ENCODE measurements around the gene CELF2. TPM values are rescaled to one million over a fixed set of nuclear protein-coding genes. Genes with fewer than 3 reads are reported as not detected.

Gene CELF2
- polyA plus RNA-seq, 1 donor from 2014 or later = 55.5 TPM

DNA sequence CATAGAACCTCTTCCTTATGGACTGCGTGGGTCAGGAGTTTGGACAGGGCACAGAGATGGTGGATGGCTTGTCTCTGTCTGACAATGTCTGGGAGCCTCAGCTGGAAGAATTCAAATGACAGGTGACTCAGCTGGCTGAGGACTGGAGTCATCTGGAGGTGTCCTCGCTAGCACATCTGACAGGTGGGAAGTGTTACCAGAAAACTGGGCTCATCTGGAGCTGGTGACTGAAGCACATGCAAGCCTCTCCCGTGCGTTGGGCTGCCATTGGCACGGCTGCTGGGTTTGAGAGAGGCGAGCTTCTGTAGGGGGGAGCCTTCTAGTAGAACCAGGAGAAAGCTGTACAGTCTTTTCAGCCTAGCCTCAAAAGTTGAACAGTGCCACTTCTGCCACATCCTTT is 71.0 kb downstream of the CELF2 start:
- Histone ChIP-seq H3F3A (ENCODE audit: insufficient read depth, low read length, poor library complexity, severe bottlenecking) (no peaks in the 10 kb centered on the region), H3K9ac (ENCODE audit: low read length) (no peak overlapping the region), H4K20me1 (ENCODE audit: insufficient read depth) (no peaks in the 10 kb centered on the region), H3K27ac (ENCODE audit: low read length) (no peak overlapping the region), H3K9me2 (ENCODE audit: insufficient read depth, low read length) (no peaks in the 10 kb centered on the region), H3K27me3 (ENCODE audit: insufficient read depth, low read depth, low read length) (no peaks in the 10 kb centered on the region), H2AFZ (ENCODE audit: low read depth, low read length) (no peak overlapping the region), H3K4me3 (ENCODE audit: low read length) (no peak overlapping the region), H3K4me2 (ENCODE audit: low read length) (no peak overlapping the region), H3K36me3 (ENCODE audit: insufficient read depth, low read length) (no peaks in the 10 kb centered on the region), H3K9me3 (ENCODE audit: low read length) (no peaks in the 10 kb centered on the region), H3K79me2 (replicated peaks; ENCODE audit: insufficient read depth, low read length) (peaks cover 21% of the 10 kb centered on the region)
- no peak for TF ChIP-seq SMC3 (conservative IDR thresholded peaks at IDR 0.05; ENCODE audit: poor library complexity)
- no peak for TF ChIP-seq MXI1 (conservative IDR thresholded peaks at IDR 0.05; ENCODE audit: poor library complexity, severe bottlenecking)
- TF ChIP-seq RAD21 (conservative IDR thresholded peaks at IDR 0.05) = no peak
- TF ChIP-seq EP300 (conservative IDR thresholded peaks at IDR 0.05; ENCODE audit: poor library complexity, severe bottlenecking) = no peak
- TF ChIP-seq, protein P1, sequence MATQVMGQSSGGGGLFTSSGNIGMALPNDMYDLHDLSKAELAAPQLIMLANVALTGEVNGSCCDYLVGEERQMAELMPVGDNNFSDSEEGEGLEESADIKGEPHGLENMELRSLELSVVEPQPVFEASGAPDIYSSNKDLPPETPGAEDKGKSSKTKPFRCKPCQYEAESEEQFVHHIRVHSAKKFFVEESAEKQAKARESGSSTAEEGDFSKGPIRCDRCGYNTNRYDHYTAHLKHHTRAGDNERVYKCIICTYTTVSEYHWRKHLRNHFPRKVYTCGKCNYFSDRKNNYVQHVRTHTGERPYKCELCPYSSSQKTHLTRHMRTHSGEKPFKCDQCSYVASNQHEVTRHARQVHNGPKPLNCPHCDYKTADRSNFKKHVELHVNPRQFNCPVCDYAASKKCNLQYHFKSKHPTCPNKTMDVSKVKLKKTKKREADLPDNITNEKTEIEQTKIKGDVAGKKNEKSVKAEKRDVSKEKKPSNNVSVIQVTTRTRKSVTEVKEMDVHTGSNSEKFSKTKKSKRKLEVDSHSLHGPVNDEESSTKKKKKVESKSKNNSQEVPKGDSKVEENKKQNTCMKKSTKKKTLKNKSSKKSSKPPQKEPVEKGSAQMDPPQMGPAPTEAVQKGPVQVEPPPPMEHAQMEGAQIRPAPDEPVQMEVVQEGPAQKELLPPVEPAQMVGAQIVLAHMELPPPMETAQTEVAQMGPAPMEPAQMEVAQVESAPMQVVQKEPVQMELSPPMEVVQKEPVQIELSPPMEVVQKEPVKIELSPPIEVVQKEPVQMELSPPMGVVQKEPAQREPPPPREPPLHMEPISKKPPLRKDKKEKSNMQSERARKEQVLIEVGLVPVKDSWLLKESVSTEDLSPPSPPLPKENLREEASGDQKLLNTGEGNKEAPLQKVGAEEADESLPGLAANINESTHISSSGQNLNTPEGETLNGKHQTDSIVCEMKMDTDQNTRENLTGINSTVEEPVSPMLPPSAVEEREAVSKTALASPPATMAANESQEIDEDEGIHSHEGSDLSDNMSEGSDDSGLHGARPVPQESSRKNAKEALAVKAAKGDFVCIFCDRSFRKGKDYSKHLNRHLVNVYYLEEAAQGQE (IDR thresholded peaks at IDR 0.05; ENCODE audit: borderline replicate concordance) = no peak
- no peak for TF ChIP-seq POLR2AphosphoS5 (IDR thresholded peaks at IDR 0.05)
- TF ChIP-seq EZH2 (IDR thresholded peaks at IDR 0.05; ENCODE audit: borderline replicate concordance, insufficient read depth, low read length, poor library complexity, severe bottlenecking) = no peak
- no peak for TF ChIP-seq TAF1 (IDR thresholded peaks at IDR 0.05; ENCODE audit: low read depth)
- TF ChIP-seq, protein P2, sequence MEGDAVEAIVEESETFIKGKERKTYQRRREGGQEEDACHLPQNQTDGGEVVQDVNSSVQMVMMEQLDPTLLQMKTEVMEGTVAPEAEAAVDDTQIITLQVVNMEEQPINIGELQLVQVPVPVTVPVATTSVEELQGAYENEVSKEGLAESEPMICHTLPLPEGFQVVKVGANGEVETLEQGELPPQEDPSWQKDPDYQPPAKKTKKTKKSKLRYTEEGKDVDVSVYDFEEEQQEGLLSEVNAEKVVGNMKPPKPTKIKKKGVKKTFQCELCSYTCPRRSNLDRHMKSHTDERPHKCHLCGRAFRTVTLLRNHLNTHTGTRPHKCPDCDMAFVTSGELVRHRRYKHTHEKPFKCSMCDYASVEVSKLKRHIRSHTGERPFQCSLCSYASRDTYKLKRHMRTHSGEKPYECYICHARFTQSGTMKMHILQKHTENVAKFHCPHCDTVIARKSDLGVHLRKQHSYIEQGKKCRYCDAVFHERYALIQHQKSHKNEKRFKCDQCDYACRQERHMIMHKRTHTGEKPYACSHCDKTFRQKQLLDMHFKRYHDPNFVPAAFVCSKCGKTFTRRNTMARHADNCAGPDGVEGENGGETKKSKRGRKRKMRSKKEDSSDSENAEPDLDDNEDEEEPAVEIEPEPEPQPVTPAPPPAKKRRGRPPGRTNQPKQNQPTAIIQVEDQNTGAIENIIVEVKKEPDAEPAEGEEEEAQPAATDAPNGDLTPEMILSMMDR (IDR thresholded peaks at IDR 0.05; ENCODE audit: poor library complexity, severe bottlenecking) = no peak

DNA sequence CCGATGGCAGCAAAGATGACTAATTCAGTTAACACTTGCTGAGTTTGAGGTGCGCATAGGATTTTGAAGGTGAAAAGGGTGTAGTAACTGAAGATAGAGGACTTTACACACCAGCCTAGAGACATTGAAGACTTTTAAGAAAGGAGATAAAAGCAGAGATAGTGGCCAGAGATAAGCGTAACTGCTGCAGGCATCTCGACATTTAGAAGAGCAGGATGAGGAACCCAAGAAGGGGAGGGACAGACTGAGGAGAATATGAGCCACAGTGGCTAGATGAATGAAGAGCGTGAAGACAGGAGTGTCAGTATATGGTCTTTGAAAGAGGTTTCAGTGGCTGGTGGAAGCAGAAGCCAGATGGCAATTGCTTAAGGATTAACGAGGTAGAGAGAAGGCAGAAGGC is 71.6 kb downstream of the CELF2 start:
- no peak overlapping the region for H2AFZ ChIP-seq (ENCODE audit: low read depth, low read length)
- no peak overlapping the region for H3K9ac ChIP-seq (ENCODE audit: low read length)
- no peaks in the 10 kb centered on the region for H4K20me1 ChIP-seq (ENCODE audit: insufficient read depth)
- H3K4me3 ChIP-seq (ENCODE audit: low read length) = no peak overlapping the region
- no peaks in the 10 kb centered on the region for H3K9me3 ChIP-seq (ENCODE audit: low read length)
- no peaks in the 10 kb centered on the region for H3K27me3 ChIP-seq (ENCODE audit: insufficient read depth, low read depth, low read length)
- no peaks in the 10 kb centered on the region for H3F3A ChIP-seq (ENCODE audit: insufficient read depth, low read length, poor library complexity, severe bottlenecking)
- no peak overlapping the region for H3K4me2 ChIP-seq (ENCODE audit: low read length)
- peaks cover 17% of the 10 kb centered on the region for H3K79me2 ChIP-seq (replicated peaks; ENCODE audit: insufficient read depth, low read length)
- no peaks in the 10 kb centered on the region for H3K36me3 ChIP-seq (ENCODE audit: insufficient read depth, low read length)
- TF ChIP-seq EP300 (conservative IDR thresholded peaks at IDR 0.05; ENCODE audit: poor library complexity, severe bottlenecking) = no peak
- TF ChIP-seq POLR2AphosphoS5 (IDR thresholded peaks at IDR 0.05) = no peak
- TF ChIP-seq TAF1 (IDR thresholded peaks at IDR 0.05; ENCODE audit: low read depth) = no peak
- no peak for TF ChIP-seq MXI1 (conservative IDR thresholded peaks at IDR 0.05; ENCODE audit: poor library complexity, severe bottlenecking)
- TF ChIP-seq SMC3 (conservative IDR thresholded peaks at IDR 0.05; ENCODE audit: poor library complexity) = no peak
- no peak for TF ChIP-seq RAD21 (conservative IDR thresholded peaks at IDR 0.05)
- TF ChIP-seq, protein P1 (IDR thresholded peaks at IDR 0.05; ENCODE audit: borderline replicate concordance) = no peak
- no peak for TF ChIP-seq EZH2 (IDR thresholded peaks at IDR 0.05; ENCODE audit: borderline replicate concordance, insufficient read depth, low read length, poor library complexity, severe bottlenecking)
- TF ChIP-seq, protein P2 (IDR thresholded peaks at IDR 0.05; ENCODE audit: poor library complexity, severe bottlenecking) = no peak
- H3K27ac ChIP-seq (ENCODE audit: low read length) = no peak overlapping the region
- H3K9me2 ChIP-seq (ENCODE audit: insufficient read depth, low read length) = no peaks in the 10 kb centered on the region
